H1 (cell line): ENCODE results near the gene IDH3A. TPM values are rescaled to one million over a fixed set of nuclear protein-coding genes. Genes with fewer than 3 reads are reported as not detected.

ENCODE experiments used
- CTCF ChIA-PET: fragments of 300-600 bp; sonication (Branson Sonifier 250); formaldehyde crosslinking; loops from one replicate; lab custom pipeline; 2021; ENCODE audit not compliant: partially characterized antibody; lab: Charles Lee
- POLR2A ChIA-PET: fragments of 300-600 bp; sonication (Branson Sonifier 250); formaldehyde crosslinking; loops from one replicate; lab custom pipeline; 2021; ENCODE audit warnings: inconsistent platforms; ENCODE audit not compliant: partially characterized antibody; lab: Charles Lee
- DNase-seq, 2 experiments: peaks; one replicate each; pipeline versions ENCODE4 v3.0.0 to v3.0.0-alpha.2; 2010 to 2022; ENCODE audit warnings: low spot score in 2 of 2, low read depth in 1 of 2, mixed read lengths in 1 of 2
- FAIRE-seq: peaks from 2 replicates; lab custom pipeline; 2011; peaks lifted over from hg19 to GRCh38; lab: Jason Lieb, UNC
- H2AFZ ChIP-seq: 2 replicates; pipeline ENCODE4 v1.8.1; 2012; ENCODE audit warnings: low read length, inconsistent platforms
- H2AK5ac ChIP-seq: 2 replicates; pipeline ENCODE4 v1.6.1; 2013; ENCODE audit warnings: low read depth, low read length
- H2BK120ac ChIP-seq: replicated peaks from 2 replicates; pipeline ENCODE3; 2013; ENCODE audit warnings: low read depth, low read length, inconsistent platforms
- H2BK12ac ChIP-seq: 2 replicates; pipeline ENCODE4 v1.6.1; 2013; ENCODE audit warnings: low read depth, low read length
- H2BK15ac ChIP-seq: 2 replicates; pipeline ENCODE4 v1.6.1; 2013; ENCODE audit warnings: low read length
- H2BK20ac ChIP-seq: 2 replicates; pipeline ENCODE4 v1.6.1; 2013; ENCODE audit warnings: low read length
- H2BK5ac ChIP-seq: 2 replicates; pipeline ENCODE4 v1.6.1; 2013; ENCODE audit warnings: low read depth, low read length
- H3K14ac ChIP-seq: 2 replicates; pipeline ENCODE4 v1.6.1; 2013; ENCODE audit warnings: inconsistent platforms; ENCODE audit not compliant: insufficient read length
- H3K18ac ChIP-seq: 2 replicates; pipeline ENCODE4 v1.6.1; 2013; ENCODE audit warnings: low read length; ENCODE audit errors: extremely low read depth
- H3K23ac ChIP-seq: 2 replicates; pipeline ENCODE4 v1.6.1; 2013; ENCODE audit warnings: inconsistent platforms; ENCODE audit not compliant: insufficient read length
- H3K23me2 ChIP-seq: 2 replicates; pipeline ENCODE4 v1.6.1; 2013; ENCODE audit warnings: low read depth, low read length
- H3K27ac ChIP-seq: 2 replicates; pipeline ENCODE4 v1.6.1; 2011; ENCODE audit warnings: low read depth, low read length, inconsistent platforms
- H3K27me3 ChIP-seq, 4 experiments: replicated peaks in 1 of 4; 1 replicate in 1 of 4; 2 replicates in 3 of 4; pipeline versions ENCODE4 v1.6.1 to v1.8.1; 2011 to 2013; ENCODE audit warnings: low read length in 3 of 4, mild to moderate bottlenecking in 3 of 4, inconsistent platforms in 2 of 4, mixed read lengths in 2 of 4, moderate library complexity in 1 of 4; ENCODE audit not compliant: control insufficient read depth in 3 of 4, insufficient read depth in 3 of 4; ENCODE audit errors: extremely low read depth in 1 of 4
- H3K36me3 ChIP-seq, 4 experiments: 2 replicates each; pipeline versions ENCODE4 v1.6.1 to v1.8.1; 2011 to 2013; ENCODE audit warnings: mild to moderate bottlenecking in 4 of 4, low read length in 3 of 4, moderate library complexity in 2 of 4, control low read depth in 1 of 4, inconsistent platforms in 1 of 4; ENCODE audit not compliant: insufficient read depth in 4 of 4, control insufficient read depth in 2 of 4
- H3K4ac ChIP-seq: replicated peaks from 2 replicates; pipeline ENCODE3; 2013; ENCODE audit warnings: low read length, low read depth, mixed read lengths, inconsistent platforms; ENCODE audit not compliant: insufficient read length
- H3K4me1 ChIP-seq, 4 experiments: replicated peaks in 1 of 4; 1 replicate in 1 of 4; 2 replicates in 3 of 4; pipeline versions ENCODE4 v1.6.1 to v1.8.1; 2011 to 2013; ENCODE audit warnings: low read length in 3 of 4, inconsistent platforms in 2 of 4, mixed read lengths in 1 of 4; ENCODE audit not compliant: insufficient read depth in 4 of 4, control insufficient read depth in 3 of 4
- H3K4me2 ChIP-seq, 2 experiments: 2 replicates each; pipeline versions ENCODE4 v1.6.1 to v1.8.1; 2011 to 2013; ENCODE audit warnings: low read depth in 2 of 2, low read length in 2 of 2, control low read depth in 1 of 2, inconsistent platforms in 1 of 2, mild to moderate bottlenecking in 1 of 2; ENCODE audit not compliant: insufficient read depth in 1 of 2
- H3K4me3 ChIP-seq, 4 experiments: fragments of 200-600, 300-600 bp in 1 of 4; sonication (generic), shearing (Covaris generic), sonication (Bioruptor Twin) in 1 of 4; 2 replicates each; pipeline versions ENCODE4 v1.5.1 to v1.8.1; 2011 to 2016; ENCODE audit warnings: low read length in 4 of 4, low read depth in 3 of 4, control low read depth in 2 of 4, inconsistent platforms in 2 of 4, mild to moderate bottlenecking in 2 of 4, mixed read lengths in 1 of 4, moderate library complexity in 1 of 4; ENCODE audit not compliant: insufficient read depth in 2 of 4; ENCODE audit errors: extremely low read depth in 1 of 4
- H3K56ac ChIP-seq: replicated peaks from 2 replicates; pipeline ENCODE3; 2013; ENCODE audit warnings: low read depth, mild to moderate bottlenecking, mixed read lengths, low read length, inconsistent platforms; ENCODE audit not compliant: insufficient read length
- H3K79me1 ChIP-seq: 2 replicates; pipeline ENCODE4 v1.6.1; 2013; ENCODE audit warnings: low read depth, low read length, control low read depth
- H3K79me2 ChIP-seq, 2 experiments: 2 replicates each; pipeline versions ENCODE4 v1.6.1 to v1.8.1; 2012 to 2013; ENCODE audit warnings: low read length in 2 of 2, mild to moderate bottlenecking in 2 of 2, inconsistent platforms in 1 of 2; ENCODE audit not compliant: insufficient read depth in 2 of 2, control insufficient read depth in 1 of 2
- H3K9ac ChIP-seq, 4 experiments: replicated peaks in 1 of 4; 1 replicate in 1 of 4; 2 replicates in 3 of 4; pipeline versions ENCODE4 v1.6.1 to v1.8.1; 2011 to 2013; ENCODE audit warnings: low read depth in 3 of 4, low read length in 3 of 4, control low read depth in 2 of 4, mild to moderate bottlenecking in 2 of 4, moderate library complexity in 2 of 4, inconsistent platforms in 1 of 4; ENCODE audit errors: extremely low read depth in 1 of 4
- H3K9me3 ChIP-seq, 2 experiments: 2 replicates each; pipeline versions ENCODE4 v1.6.1 to v1.8.1; 2012 to 2013; ENCODE audit warnings: mild to moderate bottlenecking in 2 of 2, moderate library complexity in 2 of 2, control low read depth in 1 of 2, inconsistent platforms in 1 of 2, low read depth in 1 of 2, low read length in 1 of 2, mixed read lengths in 1 of 2; ENCODE audit not compliant: insufficient read depth in 2 of 2
- H4K20me1 ChIP-seq, 2 experiments: replicated peaks in 1 of 2; 2 replicates each; pipeline versions ENCODE3 to v1.8.1; 2011 to 2013; ENCODE audit warnings: inconsistent platforms in 2 of 2, low read length in 2 of 2, mild to moderate bottlenecking in 1 of 2; ENCODE audit not compliant: insufficient read depth in 2 of 2, control insufficient read depth in 1 of 2
- H4K5ac ChIP-seq: 2 replicates; pipeline ENCODE4 v1.6.1; 2013; ENCODE audit warnings: low read length, low read depth, mixed read lengths, inconsistent platforms; ENCODE audit not compliant: insufficient read length
- H4K8ac ChIP-seq: 2 replicates; pipeline ENCODE4 v1.8.0; 2013; ENCODE audit warnings: mild to moderate bottlenecking, moderate library complexity, low read length, inconsistent platforms; ENCODE audit not compliant: insufficient read depth; ENCODE audit errors: extremely low read depth
- H4K91ac ChIP-seq: replicated peaks from 2 replicates; pipeline ENCODE3; 2013; ENCODE audit warnings: low read length, mixed read lengths, inconsistent platforms; ENCODE audit not compliant: insufficient read length
- RAD21 ChIP-seq, 2 experiments: IDR thresholded peaks in 1 of 2; conservative IDR thresholded peaks in 1 of 2; 2 replicates each; pipeline ENCODE4 v1.6.1; 2011; ENCODE audit warnings: low read depth in 2 of 2, low read length in 2 of 2, improper control_type of control experiment in 1 of 2, inconsistent platforms in 1 of 2, mild to moderate bottlenecking in 1 of 2, moderate library complexity in 1 of 2
- RXRA ChIP-seq: IDR thresholded peaks from 2 replicates; pipeline ENCODE4 v1.6.1; 2011; ENCODE audit warnings: low read depth, mild to moderate bottlenecking, low read length, moderate library complexity; ENCODE audit not compliant: insufficient read depth
- WGBS, 2 experiments: shearing (Covaris generic) in 1 of 2; methylation state at CpG; one replicate each; pipeline versions ENCODE4 v1.1.6 to v1.1.7; 2013 to 2015; ENCODE audit warnings: low lambda C conversion rate in 2 of 2, mixed read lengths in 2 of 2, inconsistent platforms in 1 of 2, low coverage in 1 of 2, missing lambda C conversion rate in 1 of 2; ENCODE audit not compliant: insufficient replicate concordance in 2 of 2, insufficient coverage in 1 of 2, insufficient read length in 1 of 2; ENCODE audit errors: extremely low coverage in 1 of 2, missing lambda C conversion rate in 1 of 2; 5-methylcytosine and 5-hydroxymethylcytosine counted together
- polyA plus RNA-seq, 7 experiments: library from polyadenylated mRNA; depleted of rRNA in 3 of 7; stranded (reverse) in 5 of 7; unstranded in 2 of 7; fragments of >200 nt in 5 of 7; fragments of 200-250 nt in 2 of 7; gene quantifications; 1 replicate in 5 of 7; 2 replicates in 1 of 7; 4 replicates in 1 of 7; pipeline versions ENCODE4 v1.2.1 to v1.2.3, GENCODE V29; 2011 to 2013; ENCODE audit warnings: missing spikeins in 2 of 7, mixed read lengths in 2 of 7
- total RNA-seq: library from RNA; stranded (reverse); fragmentation: NEBNext Ultra II Directional; extraction: Animal tissue kit (Norgen Biotek cat#: 25700); gene quantifications from 2 replicates; pipeline ENCODE4 v1.2.1, GENCODE V29; 2021

The IDH3A gene
- total and polyA plus RNA-seq, 2 of the 8 experiments (the other 6 are each of a cell fraction or from before 2014, with no cell fraction given): 23.4 to 36.8 TPM

- no peak overlapping the region for H4K5ac ChIP-seq
- no peak overlapping the region for H2BK15ac ChIP-seq
- ChIA-PET CTCF (interaction anchor here (0.9 to 1.4 kb wide), 2 partner anchors 32 to 40 kb away, joined by 3 to 4 read pairs; no protein-coding TSS in a partner anchor), POLR2A (no interaction called here)
- no peak overlapping the region for H3K23ac ChIP-seq
- no peak for FAIRE-seq
- no peak for DNase-seq
- H3K4ac ChIP-seq: no peak overlapping the region
- no peak overlapping the region for H2BK12ac ChIP-seq
- no peaks in the 10 kb centered on the region; a peak in 1 of 7 replicates for H3K27me3 ChIP-seq
- H2BK20ac ChIP-seq: no peak overlapping the region
- 89% methylated on average over 3 of the region's 3 CpGs; no CpG with 5 or more reads in 1 of the 2 experiments for WGBS, 2 experiments
- H3K79me2 ChIP-seq: no peaks in the 10 kb centered on the region
- no peak overlapping the region for H3K4me3 ChIP-seq
- peaks cover 0 to 5% of the 10 kb centered on the region in 2 experiments for H4K20me1 ChIP-seq
- no peaks in the 10 kb centered on the region for H3K9me3 ChIP-seq
- H3K27ac ChIP-seq: no peak overlapping the region
- H3K4me1 ChIP-seq: peaks cover 0 to 4% (median 0%) of the 10 kb centered on the region in 4 experiments; a peak in 3 of 7 replicates
- peaks cover 0 to 2% (median under 1%) of the 10 kb centered on the region in 4 experiments; a peak in 2 of 8 replicates for H3K36me3 ChIP-seq
- no peak overlapping the region for H4K8ac ChIP-seq
- no peak overlapping the region for H2AK5ac ChIP-seq
- no peak overlapping the region for H3K18ac ChIP-seq
- H2BK5ac ChIP-seq: no peak overlapping the region
- peaks cover 2% of the 10 kb centered on the region; the same call in 1 of the 2 replicates for H3K23me2 ChIP-seq
- no peak overlapping the region for H3K4me2 ChIP-seq
- no peak for TF ChIP-seq RXRA
- TF ChIP-seq RAD21 (IDR thresholded peaks at IDR 0.05 in 1 of 2, conservative IDR thresholded peaks at IDR 0.05 in 1 of 2; ENCODE audit: low read depth in 2 of 2, low read length in 2 of 2): no peak
- H2BK120ac ChIP-seq: no peak overlapping the region
- no peaks in the 10 kb centered on the region for H3K79me1 ChIP-seq
- H3K9ac ChIP-seq: no peak overlapping the region
- H3K56ac ChIP-seq: no peak overlapping the region
- H3K14ac ChIP-seq: no peak overlapping the region
- H4K91ac ChIP-seq: no peak overlapping the region
- no peak overlapping the region for H2AFZ ChIP-seq
Observed at GRCh38 chr15:78154955-78155354, 5.8 kb downstream of the IDH3A start.
